Endothelial cell of umbilical vein (primary cell): ENCODE measurements around the gene ANKDD1A.

Experiments
- EZH2 ChIP-seq: IDR thresholded peaks from 2 replicates; pipeline ENCODE4 v1.6.1; 2012; ENCODE audit warnings: borderline replicate concordance, low read depth, mild to moderate bottlenecking, moderate library complexity, low read length, inconsistent platforms; ENCODE audit not compliant: severe bottlenecking
- FOS ChIP-seq: IDR thresholded peaks from 2 replicates; pipeline ENCODE4 v1.6.1; 2011; ENCODE audit warnings: mild to moderate bottlenecking, low read length, moderate library complexity, borderline replicate concordance; ENCODE audit not compliant: insufficient read depth
- MYC ChIP-seq: IDR thresholded peaks from one replicate; pipeline ENCODE4 v1.6.1; 2011; ENCODE audit warnings: mild to moderate bottlenecking, low read depth, low read length
- POLR2A ChIP-seq: IDR thresholded peaks from 2 replicates; pipeline ENCODE4 v1.6.1; 2012; ENCODE audit warnings: low read depth, mild to moderate bottlenecking, control low read depth, low read length
- POLR2AphosphoS5 ChIP-seq: IDR thresholded peaks from 2 replicates; pipeline ENCODE4 v1.6.1; 2012; ENCODE audit warnings: low read depth, mild to moderate bottlenecking, control low read depth, low read length, moderate library complexity; ENCODE audit not compliant: insufficient read depth
- TF ChIP-seq, protein P1 (sequence below), 2 donors: IDR thresholded peaks; 1 replicate in 1 of 2; 2 replicates in 1 of 2; pipeline ENCODE4 v1.5.1; 2011; ENCODE audit warnings: low read length in 2 of 2, mild to moderate bottlenecking in 2 of 2, moderate library complexity in 2 of 2, control low read depth in 1 of 2, inconsistent platforms in 1 of 2, low read depth in 1 of 2; ENCODE audit not compliant: insufficient read depth in 1 of 2; ENCODE audit errors: extremely low read depth in 1 of 2

- TF ChIP-seq MYC (no peak), FOS (no peak), POLR2AphosphoS5 (no peak), POLR2A (no peak), EZH2 (no peak)
- TF ChIP-seq, protein P1, sequence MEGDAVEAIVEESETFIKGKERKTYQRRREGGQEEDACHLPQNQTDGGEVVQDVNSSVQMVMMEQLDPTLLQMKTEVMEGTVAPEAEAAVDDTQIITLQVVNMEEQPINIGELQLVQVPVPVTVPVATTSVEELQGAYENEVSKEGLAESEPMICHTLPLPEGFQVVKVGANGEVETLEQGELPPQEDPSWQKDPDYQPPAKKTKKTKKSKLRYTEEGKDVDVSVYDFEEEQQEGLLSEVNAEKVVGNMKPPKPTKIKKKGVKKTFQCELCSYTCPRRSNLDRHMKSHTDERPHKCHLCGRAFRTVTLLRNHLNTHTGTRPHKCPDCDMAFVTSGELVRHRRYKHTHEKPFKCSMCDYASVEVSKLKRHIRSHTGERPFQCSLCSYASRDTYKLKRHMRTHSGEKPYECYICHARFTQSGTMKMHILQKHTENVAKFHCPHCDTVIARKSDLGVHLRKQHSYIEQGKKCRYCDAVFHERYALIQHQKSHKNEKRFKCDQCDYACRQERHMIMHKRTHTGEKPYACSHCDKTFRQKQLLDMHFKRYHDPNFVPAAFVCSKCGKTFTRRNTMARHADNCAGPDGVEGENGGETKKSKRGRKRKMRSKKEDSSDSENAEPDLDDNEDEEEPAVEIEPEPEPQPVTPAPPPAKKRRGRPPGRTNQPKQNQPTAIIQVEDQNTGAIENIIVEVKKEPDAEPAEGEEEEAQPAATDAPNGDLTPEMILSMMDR (IDR thresholded peaks at IDR 0.05; ENCODE audit: extremely low read depth in 1 of 2, insufficient read depth in 1 of 2, low read depth in 1 of 2, low read length in 2 of 2), result no peak
These were observed 49.7 kb upstream of the ANKDD1A start for GRCh38 chr15:64861960-64862359.
